ENCODE data around the gene CACNB2.
"Not testable (repeated sequence)": the region's sequence is repeated elsewhere in the genome, so short reads cannot be mapped to it uniquely, and the experiment has no call there.

Gene CACNB2

GRCh38 chr10:18582803-18583202 lies 442.6 kb downstream of the CACNB2 start:
- peak; percentile 64 for DNase-seq (ENCODE audit: low read depth)
- no peak for TF ChIP-seq MAX (IDR thresholded peaks at IDR 0.05; ENCODE audit: low read depth, low read length)
- H3K4me3 ChIP-seq (ENCODE audit: low read depth, low read length): no peak overlapping the region

- peak; percentile 30 for DNase-seq (ENCODE audit: low read depth)
- no peak overlapping the region for H3K4me3 ChIP-seq (ENCODE audit: low read depth, low read length)
- TF ChIP-seq MAX (IDR thresholded peaks at IDR 0.05; ENCODE audit: low read depth, low read length) (no peak), MYC (IDR thresholded peaks at IDR 0.05; ENCODE audit: low read depth, low read length) (no peak), POLR2A (IDR thresholded peaks at IDR 0.05; ENCODE audit: extremely low read depth, insufficient read length) (no peak), CTCF (IDR thresholded peaks at IDR 0.05; ENCODE audit: low read depth, low read length) (no peak)
Measured at GRCh38 chr10:18583575-18584270, 443.5 kb downstream of the CACNB2 start.

GRCh38 chr10:18586637-18587036 lies 446.4 kb downstream of the CACNB2 start:
- H3K4me3 ChIP-seq (ENCODE audit: low read depth, low read length): not testable (repeated sequence)

GRCh38 chr10:18591141-18591540 lies 450.9 kb downstream of the CACNB2 start:
- H3K4me3 ChIP-seq (ENCODE audit: low read depth, low read length): not testable (repeated sequence)

More at GRCh38 chr10:18586637-18587036, 446.4 kb downstream of the CACNB2 start:
- DNase-seq (ENCODE audit: low read depth): not testable (repeated sequence)

More at GRCh38 chr10:18591141-18591540, 450.9 kb downstream of the CACNB2 start:
- not testable (repeated sequence) for DNase-seq (ENCODE audit: low read depth)

Data from NB4 (cell line).